HL-60/S4 (cell line): ENCODE measurements around the gene LHPP.
"Not testable (repeated sequence)": the region's sequence is repeated elsewhere in the genome, so short reads cannot be mapped to it uniquely, and the experiment has no call there.

Experiments used
- in situ Hi-C: fragments of 300-500 bp; cut with MboI; formaldehyde crosslinking; loops from 2 replicates; pipeline ENCODE4 v1.14.3; 2022; ENCODE audit warnings: low sequenced_read_pairs

The LHPP gene

GRCh38 chr10:124566222-124566888 is 104.7 kb downstream of the LHPP start:
- in situ Hi-C loops: no loop called here

GRCh38 chr10:124566981-124567835 is 105.6 kb downstream of the LHPP start:
- in situ Hi-C loops: no loop called here

GRCh38 chr10:124568339-124568738 is 106.7 kb downstream of the LHPP start:
- in situ Hi-C loops: no loop called here

GRCh38 chr10:124568848-124569622 is 107.4 kb downstream of the LHPP start:
- in situ Hi-C loops: no loop called here

- in situ Hi-C loops: no loop called here
Measured at GRCh38 chr10:124569623-124570470, 108.2 kb downstream of the LHPP start.

GRCh38 chr10:124570646-124571045 is 109.0 kb downstream of the LHPP start:
- in situ Hi-C loops: no loop called here

- in situ Hi-C loops: no loop called here
Measured at GRCh38 chr10:124572751-124573150, 111.1 kb downstream of the LHPP start.

- in situ Hi-C loops: no loop called here
Measured at GRCh38 chr10:124573726-124574455, 112.3 kb downstream of the LHPP start.

- in situ Hi-C loops: no loop called here
Measured at GRCh38 chr10:124574456-124575070, 112.9 kb downstream of the LHPP start.

GRCh38 chr10:124575107-124576035 is 113.7 kb downstream of the LHPP start:
- in situ Hi-C loops: no loop called here

- in situ Hi-C loops: no loop called here
Measured at GRCh38 chr10:124576526-124577420, 115.2 kb downstream of the LHPP start.

- in situ Hi-C loops: no loop called here
Measured at GRCh38 chr10:124577651-124578050, 116.0 kb downstream of the LHPP start.

- in situ Hi-C loops: no loop called here
Measured at GRCh38 chr10:124578231-124579010, 116.8 kb downstream of the LHPP start.

GRCh38 chr10:124579011-124579399 is 117.4 kb downstream of the LHPP start:
- in situ Hi-C loops: no loop called here

GRCh38 chr10:124586142-124586541 is 124.5 kb downstream of the LHPP start:
- in situ Hi-C loops: no loop called here

- in situ Hi-C loops: no loop called here
Measured at GRCh38 chr10:124587811-124588211, 126.2 kb downstream of the LHPP start.

GRCh38 chr10:124588341-124588735 is 126.7 kb downstream of the LHPP start:
- in situ Hi-C loops: not testable (repeated sequence)
